Measurements from ENCODE around the gene SLC39A7.
A peak's percentile ranks its signal among the peaks of the same experiment; 100 is the strongest.

The SLC39A7 gene

DNA sequence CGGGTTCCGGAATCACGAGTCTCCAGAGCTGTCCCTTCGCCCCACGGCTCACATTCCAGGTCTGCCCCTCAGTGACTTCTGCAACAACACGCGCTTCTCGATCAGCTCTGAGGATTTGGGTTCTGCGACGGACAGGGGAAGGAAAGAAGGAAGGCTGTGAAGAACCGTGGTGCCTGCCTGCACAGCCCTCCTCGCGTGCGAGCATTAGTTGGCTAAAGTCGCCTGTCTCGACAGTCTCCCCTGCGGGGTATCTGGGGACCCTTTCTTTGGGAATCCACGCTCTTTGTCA, 47.9 kb downstream of the SLC39A7 start:
- Histone ChIP-seq H3K27me3 (peaks cover 0 to 17% of the 10 kb centered on the region in 2 donors), H3K9me3 (no peaks in the 10 kb centered on the region), H3K27ac (peak overlapping the region; percentile 92 to 97), H3K4me1 (peaks cover 0 to 28% (median 20%) of the 10 kb centered on the region in 4 donors), H3K4me3 (peak overlapping the region; percentile 58 to 79), H3K36me3 (peaks cover 5 to 19% (median 6%) of the 10 kb centered on the region in 3 donors)
- TF ChIP-seq, protein P1, sequence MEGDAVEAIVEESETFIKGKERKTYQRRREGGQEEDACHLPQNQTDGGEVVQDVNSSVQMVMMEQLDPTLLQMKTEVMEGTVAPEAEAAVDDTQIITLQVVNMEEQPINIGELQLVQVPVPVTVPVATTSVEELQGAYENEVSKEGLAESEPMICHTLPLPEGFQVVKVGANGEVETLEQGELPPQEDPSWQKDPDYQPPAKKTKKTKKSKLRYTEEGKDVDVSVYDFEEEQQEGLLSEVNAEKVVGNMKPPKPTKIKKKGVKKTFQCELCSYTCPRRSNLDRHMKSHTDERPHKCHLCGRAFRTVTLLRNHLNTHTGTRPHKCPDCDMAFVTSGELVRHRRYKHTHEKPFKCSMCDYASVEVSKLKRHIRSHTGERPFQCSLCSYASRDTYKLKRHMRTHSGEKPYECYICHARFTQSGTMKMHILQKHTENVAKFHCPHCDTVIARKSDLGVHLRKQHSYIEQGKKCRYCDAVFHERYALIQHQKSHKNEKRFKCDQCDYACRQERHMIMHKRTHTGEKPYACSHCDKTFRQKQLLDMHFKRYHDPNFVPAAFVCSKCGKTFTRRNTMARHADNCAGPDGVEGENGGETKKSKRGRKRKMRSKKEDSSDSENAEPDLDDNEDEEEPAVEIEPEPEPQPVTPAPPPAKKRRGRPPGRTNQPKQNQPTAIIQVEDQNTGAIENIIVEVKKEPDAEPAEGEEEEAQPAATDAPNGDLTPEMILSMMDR (IDR thresholded peaks at IDR 0.05), result no peak
- intact Hi-C loops (cut with DNase I; ENCODE audit: low total_unique reads), result loop anchor here (5.0 kb wide), 4 partner anchors 36 to 236 kb away; no protein-coding TSS in a partner anchor
- DNase-seq, result no peak

DNA sequence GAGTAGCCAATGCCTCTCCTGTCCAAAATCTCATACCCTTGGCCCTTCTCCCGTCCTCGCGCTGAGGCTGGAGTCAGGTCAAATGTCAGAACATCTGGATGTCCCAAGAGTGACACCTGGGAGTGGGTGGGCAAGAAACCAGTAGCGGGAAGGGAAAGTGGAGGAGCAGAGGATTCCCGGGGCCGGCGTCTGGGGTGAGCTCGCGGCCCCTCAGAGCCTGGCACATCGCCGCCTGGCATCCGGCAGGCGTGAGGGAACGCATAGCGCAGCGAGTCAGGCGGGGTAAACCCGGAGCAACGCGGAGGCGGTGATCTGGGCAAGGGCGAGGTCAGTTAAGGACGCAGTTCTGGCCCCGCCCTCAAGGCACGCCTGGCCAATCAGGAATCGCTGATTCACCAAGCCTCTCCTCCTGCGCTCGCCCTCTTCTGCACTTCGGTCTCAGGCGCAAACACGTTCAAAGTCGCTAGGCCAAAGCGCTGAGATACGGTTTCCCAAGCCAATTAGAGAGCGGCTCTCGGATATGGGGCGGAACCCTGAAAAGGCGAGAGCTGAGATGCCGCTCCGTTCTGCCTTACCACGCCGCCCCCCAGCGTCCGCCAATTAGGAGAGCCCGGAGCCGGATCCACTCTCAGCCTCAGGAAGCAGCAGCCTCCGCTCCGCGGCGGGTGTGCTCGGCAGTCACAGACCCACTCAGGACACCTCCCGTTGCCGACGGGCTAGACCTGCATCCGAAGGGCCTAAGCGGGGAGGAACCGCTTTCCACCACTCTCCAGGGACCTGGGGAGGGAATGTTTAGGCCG, 48.5 kb downstream of the SLC39A7 start:
- Histone ChIP-seq H3K27me3 (peaks cover 0 to 17% of the 10 kb centered on the region in 2 donors), H3K4me3 (peak overlapping the region; percentile 58 to 79), H3K27ac (peak overlapping the region; percentile 92 to 97), H3K4me1 (peaks cover 0 to 28% (median 20%) of the 10 kb centered on the region in 4 donors), H3K36me3 (peaks cover 5 to 19% (median 6%) of the 10 kb centered on the region in 3 donors), H3K9me3 (no peaks in the 10 kb centered on the region)
- TF ChIP-seq, protein P1 (IDR thresholded peaks at IDR 0.05), result no peak
- intact Hi-C loops (cut with DNase I; ENCODE audit: low total_unique reads), result loop anchor here (5.0 kb wide), 4 partner anchors 37 to 237 kb away; no protein-coding TSS in a partner anchor
- peak; percentile 98 to 99 for DNase-seq

DNA sequence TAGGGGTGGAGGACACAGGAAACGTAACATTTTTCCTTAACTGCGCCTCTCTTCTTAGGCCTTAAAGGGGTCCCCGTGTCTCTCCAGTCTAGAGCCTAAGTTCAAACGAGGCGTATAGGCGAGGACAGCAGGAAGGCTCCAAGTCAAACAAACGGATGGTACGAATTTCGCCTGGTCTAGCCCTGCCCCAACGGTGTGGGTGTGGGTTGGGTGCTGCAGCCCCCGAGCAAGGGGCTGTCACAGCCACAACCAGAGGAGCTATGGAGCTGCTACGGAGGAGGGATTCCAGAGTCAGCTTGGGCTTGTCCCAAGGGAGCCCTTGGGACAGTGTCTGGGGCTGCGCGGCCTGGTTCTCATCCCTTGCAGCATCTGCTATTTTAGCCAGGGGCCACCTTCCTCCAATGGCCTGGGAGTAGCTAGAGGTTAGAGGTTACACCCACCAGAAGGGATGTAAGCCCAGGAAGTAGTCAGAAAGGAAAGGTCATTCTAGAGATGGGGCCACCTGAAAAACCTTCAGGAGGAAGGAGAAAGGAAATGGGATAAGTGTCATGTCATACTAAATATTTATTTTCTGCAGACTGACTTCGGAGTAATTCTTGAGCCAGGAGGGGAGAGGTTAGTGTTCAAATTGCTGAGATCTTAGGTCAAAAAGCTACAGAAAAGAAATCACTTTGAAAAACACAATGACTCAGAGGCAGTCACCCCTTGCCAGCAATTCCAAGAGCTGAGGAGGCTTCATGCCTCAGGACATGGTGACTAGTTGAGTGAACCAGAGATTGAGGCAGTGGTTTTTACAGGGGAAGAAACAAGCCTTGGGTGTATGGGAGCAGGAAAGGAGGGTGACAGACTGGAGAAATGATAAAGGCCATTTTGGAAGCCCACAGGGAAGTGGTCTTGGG, 49.3 kb downstream of the SLC39A7 start:
- H3K4me1 ChIP-seq, result peaks cover 0 to 28% (median 20%) of the 10 kb centered on the region in 4 donors
- H3K4me3 ChIP-seq, result peak overlapping the region; percentile 58 to 79
- H3K27ac ChIP-seq, result peak overlapping the region; percentile 92 to 97
- peak in 1 of 2 donors; percentile 70 for DNase-seq
- H3K36me3 ChIP-seq, result peaks cover 5 to 19% (median 6%) of the 10 kb centered on the region in 3 donors
- TF ChIP-seq, protein P1 (IDR thresholded peaks at IDR 0.05), result no peak
- H3K9me3 ChIP-seq, result no peaks in the 10 kb centered on the region
- peaks cover 0 to 14% of the 10 kb centered on the region in 2 donors for H3K27me3 ChIP-seq
- intact Hi-C loops (cut with DNase I; ENCODE audit: low total_unique reads), result loop anchor here (5.0 kb wide), 4 partner anchors 38 to 238 kb away; no protein-coding TSS in a partner anchor

DNA sequence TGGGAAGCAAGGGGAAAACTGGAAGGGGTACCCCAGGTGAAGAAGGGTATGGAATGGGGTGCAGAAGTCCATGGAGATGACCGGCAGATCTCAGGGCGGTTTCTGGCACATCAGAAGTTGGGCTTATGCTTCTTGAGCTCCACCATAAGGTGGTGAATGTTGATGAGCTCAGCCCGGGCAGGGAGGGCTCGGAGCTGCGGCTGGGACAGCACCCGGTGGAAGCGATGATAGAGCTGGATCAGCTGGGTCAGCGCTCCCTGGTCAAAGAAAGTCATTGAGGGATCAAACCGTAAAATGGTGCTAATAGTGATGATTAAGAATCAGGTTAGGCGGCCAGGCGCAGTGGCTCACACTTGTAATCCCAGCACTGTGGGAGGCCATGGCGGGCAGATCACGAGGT, 50.1 kb downstream of the SLC39A7 start:
- DNase-seq, result peak in 1 of 2 donors; percentile 60
- H3K4me3 ChIP-seq, result no peak overlapping the region
- peaks cover 0 to 28% (median 20%) of the 10 kb centered on the region in 4 donors for H3K4me1 ChIP-seq
- no peaks in the 10 kb centered on the region for H3K9me3 ChIP-seq
- intact Hi-C loops (cut with DNase I; ENCODE audit: low total_unique reads), result no loop called here
- peak overlapping the region; percentile 92 to 97 for H3K27ac ChIP-seq
- TF ChIP-seq, protein P1 (IDR thresholded peaks at IDR 0.05), result no peak
- peaks cover 0 to 7% of the 10 kb centered on the region in 2 donors for H3K27me3 ChIP-seq
- H3K36me3 ChIP-seq, result peaks cover 5 to 19% (median 6%) of the 10 kb centered on the region in 3 donors

DNA sequence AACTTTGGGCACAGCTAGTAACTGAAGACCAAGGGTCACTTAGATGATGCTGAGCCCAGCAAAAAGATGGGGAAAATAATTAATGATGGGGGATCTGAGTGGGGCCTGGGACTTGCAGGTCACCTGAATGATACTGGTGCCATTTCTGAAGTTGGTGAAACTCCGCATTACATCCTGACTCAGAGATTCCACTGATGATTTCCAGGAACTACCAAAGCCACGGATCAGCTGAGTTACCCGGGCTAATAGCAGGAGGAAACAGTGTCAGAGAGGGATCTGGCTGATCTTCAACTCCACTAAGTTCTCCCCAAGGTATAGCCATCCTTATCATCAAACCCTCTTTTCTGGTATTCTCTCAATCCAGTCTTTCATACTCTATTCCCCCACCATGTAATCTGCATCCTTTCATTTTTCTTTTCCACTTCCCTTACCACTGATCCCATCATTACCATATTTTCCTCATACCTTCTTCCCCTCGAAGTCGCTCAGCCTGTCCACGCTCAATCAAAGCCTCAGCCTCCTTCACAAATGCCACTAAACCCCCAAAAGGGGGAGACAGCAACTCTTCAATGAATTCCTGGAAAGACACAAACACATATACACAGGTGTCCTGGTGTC, 50.8 kb downstream of the SLC39A7 start:
- no peaks in the 10 kb centered on the region for H3K27me3 ChIP-seq
- DNase-seq, result peak in 1 of 2 donors; percentile 3
- peaks cover 0 to 28% (median 20%) of the 10 kb centered on the region in 4 donors for H3K4me1 ChIP-seq
- no peak overlapping the region for H3K4me3 ChIP-seq
- H3K9me3 ChIP-seq, result no peaks in the 10 kb centered on the region
- intact Hi-C loops (cut with DNase I; ENCODE audit: low total_unique reads), result no loop called here
- peaks cover 5 to 19% (median 6%) of the 10 kb centered on the region in 3 donors for H3K36me3 ChIP-seq
- TF ChIP-seq, protein P1 (IDR thresholded peaks at IDR 0.05), result no peak
- H3K27ac ChIP-seq, result no peak overlapping the region
